Umbilical cord (tissue), 2 donors: ENCODE results near the gene GRM5. TPM values are rescaled to one million over a fixed set of nuclear protein-coding genes. Genes with fewer than 3 reads are reported as not detected.
"Not testable (repeated sequence)": the region's sequence is repeated elsewhere in the genome, so short reads cannot be mapped to it uniquely, and the experiment has no call there.

ENCODE experiments used
- DNase-seq: peaks from one replicate; pipeline ENCODE4 v3.0.0-alpha.2; 2015; ENCODE audit warnings: low spot score
- total RNA-seq: library from RNA; depleted of rRNA; stranded (reverse); fragments of >200 nt; gene quantifications from one replicate; pipeline ENCODE4 v1.2.3, GENCODE V29; 2014; ENCODE audit warnings: low replicate concordance; ENCODE audit not compliant: insufficient read depth

The GRM5 gene
- total RNA-seq: 3.1 TPM

DNA sequence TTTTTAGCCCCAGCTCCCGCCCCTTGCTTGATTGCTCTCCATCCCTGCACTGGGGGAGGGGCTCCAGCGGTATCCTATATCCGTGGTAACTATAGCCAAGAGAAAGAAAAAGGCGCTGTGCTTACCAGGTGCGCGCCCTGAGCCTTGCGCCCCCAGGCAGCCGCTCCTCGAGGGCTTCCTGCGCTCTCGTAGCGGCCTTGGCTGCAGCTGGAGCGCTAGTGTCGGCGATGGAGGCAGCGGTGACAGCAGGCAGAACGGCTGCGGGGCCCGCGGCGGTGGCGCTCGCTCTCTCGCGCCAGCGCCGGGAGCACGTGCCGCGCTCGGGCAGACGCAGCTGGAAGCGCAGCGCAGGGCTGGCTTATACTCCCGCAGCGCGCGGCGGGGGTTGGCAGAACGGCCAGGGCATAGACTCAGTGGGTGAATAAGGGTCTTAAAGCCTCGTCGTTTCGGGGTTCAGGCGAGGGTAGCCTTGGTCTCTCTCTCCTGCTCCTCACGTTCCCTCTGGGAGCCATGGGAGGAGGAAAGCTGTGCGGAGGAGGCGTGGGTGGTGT, at the start of gene GRM5:
Gene GRM5 (minus strand): TSS at position 332 of the 551 bp plus-strand sequence. CDS start 18,110 bp downstream, outside the sequence.
- not testable (repeated sequence) for DNase-seq

- DNase-seq: peak; percentile 35
These were observed 32.2 kb upstream of the GRM5 start for GRCh38 chr11:89097956-89098355.

- not testable (repeated sequence) for DNase-seq
These were observed 28.0 kb upstream of the GRM5 start for GRCh38 chr11:89093806-89094205.

- DNase-seq: not testable (repeated sequence)
These were observed 19.2 kb upstream of the GRM5 start for GRCh38 chr11:89084951-89085350.

DNA sequence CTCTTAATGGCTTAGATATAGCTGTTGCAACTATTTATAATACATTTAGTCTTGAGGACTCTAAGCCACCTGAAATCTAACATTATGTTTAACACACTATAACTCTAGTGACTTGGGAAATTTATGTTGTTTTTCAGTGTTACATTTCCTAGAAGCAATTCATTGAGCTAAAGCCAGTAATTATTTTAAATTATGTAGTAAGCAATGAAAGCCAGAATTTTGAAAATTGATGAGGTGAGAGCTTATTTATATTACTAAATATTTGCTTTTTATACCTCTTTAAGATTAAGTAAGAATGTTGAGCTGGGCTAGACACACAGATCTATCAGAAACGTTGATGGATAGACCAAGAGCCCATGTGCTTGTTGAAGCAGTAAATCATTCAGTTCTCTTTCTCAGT, 5.1 kb upstream of the GRM5 start:
- DNase-seq: not testable (repeated sequence)

DNA sequence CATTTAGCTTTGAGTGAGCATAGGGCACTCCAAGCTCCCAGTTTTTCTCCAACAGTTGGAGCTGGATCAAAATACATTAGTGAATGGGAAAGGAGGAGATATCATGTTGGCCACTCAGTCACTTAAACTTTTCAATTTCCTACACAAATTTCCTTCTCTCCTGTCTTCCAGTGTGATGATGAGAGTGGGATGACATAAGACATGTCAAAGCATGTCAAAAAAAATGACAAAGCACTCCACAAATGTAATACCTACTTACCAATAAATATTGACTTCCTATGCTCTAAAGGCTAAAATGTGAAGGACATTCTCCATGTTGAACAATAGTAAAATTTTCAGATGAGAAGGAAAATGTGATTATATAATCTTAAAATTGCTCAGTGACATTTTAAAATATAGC, 1.5 kb upstream of the GRM5 start:
- DNase-seq: no peak

DNA sequence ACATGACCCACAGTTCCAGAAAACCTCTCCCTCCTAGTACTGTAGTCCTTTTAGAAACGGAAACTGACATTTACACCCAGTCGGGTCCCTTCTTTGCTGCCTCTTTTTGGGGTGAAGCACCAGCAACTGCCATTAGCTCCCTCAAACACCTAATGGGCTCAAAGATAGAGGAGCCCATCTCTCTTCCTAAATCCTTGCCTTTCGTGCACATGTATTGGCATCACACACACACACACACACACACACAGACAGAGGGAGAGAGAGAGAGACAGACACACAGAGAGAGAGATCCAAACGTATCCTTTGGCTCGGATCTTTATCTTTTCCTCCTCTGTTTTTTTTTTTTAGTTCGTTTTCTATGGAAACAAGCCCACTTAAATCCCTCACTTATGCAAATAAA, 716 bp downstream of the GRM5 start:
- no peak for DNase-seq

- DNase-seq: not testable (repeated sequence)
These were observed 2.3 kb downstream of the GRM5 start for GRCh38 chr11:89063481-89063951.

DNA sequence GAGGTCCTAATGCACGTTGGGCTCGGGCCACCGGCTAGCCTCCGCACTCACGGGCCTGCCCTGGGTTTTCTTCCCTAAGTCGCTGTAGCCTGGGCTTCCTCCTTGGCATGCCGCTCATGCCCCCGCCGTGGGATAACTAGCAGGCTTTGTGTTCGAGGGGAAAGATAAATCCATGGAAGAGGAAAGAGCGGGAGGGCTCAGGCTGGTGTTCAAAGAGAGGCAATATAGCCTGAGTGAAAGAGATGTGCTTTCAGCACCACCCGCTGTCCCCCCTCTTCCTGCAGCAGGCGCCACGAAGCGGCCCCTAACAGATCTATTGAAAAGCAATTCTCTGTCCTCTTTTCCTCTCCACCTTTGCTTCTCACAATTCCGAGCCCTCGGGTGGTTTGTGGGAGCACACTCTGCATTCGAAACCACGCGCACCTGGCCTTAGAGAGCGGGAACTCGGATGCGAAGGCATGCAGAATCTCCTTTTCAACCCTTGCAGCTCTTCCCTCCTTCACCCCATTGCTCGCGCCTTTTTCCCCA, 2.9 kb downstream of the GRM5 start:
- not testable (repeated sequence) for DNase-seq

DNA sequence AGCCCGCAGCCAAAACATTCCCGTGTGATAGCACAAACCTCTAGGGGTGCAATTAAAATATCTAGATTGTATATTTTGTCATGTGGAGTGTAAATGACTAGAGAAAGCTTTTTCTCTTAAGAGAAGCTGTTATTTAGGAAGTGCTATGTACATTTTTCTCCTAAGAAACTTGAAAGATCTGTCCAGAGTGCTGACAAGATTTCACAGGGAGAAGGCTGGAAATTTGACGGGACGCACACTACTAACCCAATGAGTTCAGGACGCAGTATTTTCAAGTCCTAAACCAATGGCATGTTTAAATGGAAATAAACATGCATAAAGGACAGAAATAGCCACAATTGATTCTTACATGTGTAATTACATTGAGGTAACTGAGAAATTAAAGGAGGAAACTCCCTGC, 3.9 kb downstream of the GRM5 start:
- peak; percentile 42 for DNase-seq

GRCh38 chr11:89057406-89057805, 8.4 kb downstream of the GRM5 start:
- not testable (repeated sequence) for DNase-seq

DNA sequence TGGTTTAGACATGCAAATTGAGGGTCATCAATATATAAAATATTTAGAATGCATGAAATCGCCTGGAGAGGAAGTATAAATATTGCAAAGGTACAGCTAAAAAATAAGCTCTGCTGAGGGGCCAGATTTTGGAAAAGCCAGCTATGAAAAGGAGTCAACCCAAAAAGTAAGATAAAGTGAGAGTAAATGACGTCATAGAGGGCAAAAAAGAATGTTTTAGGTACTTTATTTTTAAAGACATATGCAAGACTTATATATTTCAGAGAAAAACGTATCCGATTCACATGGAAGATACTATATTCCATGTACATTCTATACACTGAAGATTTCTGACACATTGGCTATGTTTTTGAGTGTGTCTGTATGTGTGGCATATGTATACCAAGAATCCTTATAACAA, 13.6 kb downstream of the GRM5 start:
- DNase-seq: no peak

- DNase-seq: not testable (repeated sequence)
These were observed 18.6 kb downstream of the GRM5 start for GRCh38 chr11:89047159-89047558.

- not testable (repeated sequence) for DNase-seq
These were observed 21.8 kb downstream of the GRM5 start for GRCh38 chr11:89043861-89044588.

DNA sequence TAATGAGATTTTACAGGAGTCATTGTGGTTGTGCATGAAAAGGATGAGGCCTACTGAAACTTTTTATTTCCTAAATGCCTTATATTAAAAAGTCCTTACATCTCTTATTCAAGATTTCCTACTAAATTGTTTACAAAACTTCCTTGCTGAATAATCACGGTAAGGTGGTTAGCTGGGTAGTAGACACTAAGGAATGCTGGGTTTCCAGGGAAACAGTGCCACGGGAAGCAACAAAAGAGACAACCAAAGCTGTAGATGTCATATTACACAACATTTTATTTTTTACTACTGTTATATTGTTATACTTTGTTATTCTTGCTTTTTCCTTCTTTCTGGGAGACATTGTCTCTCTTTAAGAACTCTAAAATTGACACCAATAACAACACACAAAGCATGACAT, 36.1 kb downstream of the GRM5 start:
- not testable (repeated sequence) for DNase-seq

DNA sequence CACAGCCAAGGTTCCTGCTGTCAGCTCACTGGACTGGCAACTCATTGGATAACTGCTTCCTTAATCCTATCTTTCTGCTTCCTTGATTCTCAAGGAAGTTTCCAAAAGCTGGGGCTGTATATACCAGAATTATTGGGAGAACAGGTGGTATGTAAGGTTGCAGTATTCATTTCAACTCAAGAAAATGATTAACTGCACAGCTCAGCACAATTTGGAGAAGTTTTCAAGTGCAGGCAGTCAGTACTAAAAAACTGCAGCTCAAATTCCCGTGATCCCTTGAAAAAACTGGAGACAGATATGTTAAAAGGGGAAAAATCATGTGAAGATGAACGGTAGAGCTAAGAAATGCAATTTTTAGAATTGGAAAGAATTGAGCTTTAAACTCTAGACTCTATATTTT, 44.4 kb downstream of the GRM5 start:
- DNase-seq: no peak

GRCh38 chr11:89019827-89020547, 45.8 kb downstream of the GRM5 start:
- not testable (repeated sequence) for DNase-seq

DNA sequence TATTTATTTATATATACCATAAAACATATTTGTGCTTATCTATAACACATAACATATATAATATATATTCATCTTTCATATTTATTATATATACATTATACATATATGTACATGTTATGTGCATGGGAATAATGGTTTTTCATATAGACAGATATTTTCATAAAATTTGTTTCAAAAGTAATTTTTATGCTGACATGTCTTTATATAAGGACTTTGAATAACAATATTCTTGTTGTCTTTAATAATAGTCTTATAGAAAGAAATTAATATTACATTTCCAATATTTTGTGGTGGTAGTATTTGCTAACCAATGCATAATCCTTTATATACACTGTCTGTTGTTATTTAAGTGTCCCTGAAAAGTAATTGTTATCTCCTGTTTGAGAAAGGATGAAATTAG, 49.6 kb downstream of the GRM5 start:
- no peak for DNase-seq

- no peak for DNase-seq
These were observed 50.2 kb downstream of the GRM5 start for GRCh38 chr11:89015614-89016013.

DNA sequence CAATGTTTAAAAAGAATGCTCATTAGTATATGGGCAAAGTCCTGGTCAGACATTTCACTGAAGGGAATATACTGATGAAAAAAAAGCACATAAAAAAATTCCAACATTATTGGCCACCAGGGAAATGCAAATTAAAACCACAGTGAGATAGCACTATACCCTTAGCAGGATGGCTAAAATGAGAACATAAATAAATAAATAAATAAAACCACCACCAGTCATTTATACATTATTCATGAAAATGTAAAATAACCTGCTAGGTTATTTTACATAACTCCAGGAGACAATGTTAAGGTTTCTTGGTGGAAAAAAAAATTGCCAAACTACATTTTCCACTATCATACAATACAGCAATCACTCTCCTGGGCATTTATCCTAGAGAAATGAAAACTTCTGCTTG, 64.9 kb downstream of the GRM5 start:
- not testable (repeated sequence) for DNase-seq

- no peak for DNase-seq
These were observed 86.1 kb downstream of the GRM5 start for GRCh38 chr11:88979641-88980040.

DNA sequence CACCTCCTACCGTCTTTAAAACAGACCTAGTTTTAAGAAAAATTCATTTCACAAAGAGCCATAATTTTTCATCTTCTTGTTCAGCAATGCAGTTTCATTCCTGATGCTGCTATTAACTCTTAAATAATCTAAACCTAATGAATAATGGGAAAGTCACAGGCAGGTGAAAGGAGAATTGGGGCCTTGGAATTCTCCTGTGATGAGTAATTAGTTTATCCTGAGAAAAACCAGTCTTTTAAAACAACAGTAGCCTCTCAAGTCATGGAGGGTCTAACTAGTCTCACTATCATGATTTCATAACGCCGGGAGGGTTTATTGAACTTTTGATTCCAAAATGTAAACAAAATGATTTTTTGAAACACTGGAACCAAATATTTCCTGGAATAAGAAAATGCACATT, 86.8 kb downstream of the GRM5 start:
- not testable (repeated sequence) for DNase-seq
